Activated CD8-positive, alpha-beta T cell treated with anti-CD3 and anti-CD28 coated beads for 36 hours (primary cell): ENCODE measurements around the gene PRKAR2B. TPM values are rescaled to one million over a fixed set of nuclear protein-coding genes. Genes with fewer than 3 reads are reported as not detected.

ENCODE experiments used
- ATAC-seq: fragments of 200-7000 bp; cut with Tn5 transposase; one replicate; pipeline ENCODE4 v1.10.0; 2021; ENCODE audit warnings: mild to moderate bottlenecking, moderate library complexity
- CTCF ChIA-PET: fragments of 350-600 bp; sonication (Branson Sonifier 250); formaldehyde crosslinking; loops from one replicate; lab custom pipeline; 2021; ENCODE audit warnings: antibody characterized with exemption; lab: Charles Lee
- POLR2A ChIA-PET: fragments of 350-600 bp; sonication (Branson Sonifier 250); formaldehyde crosslinking; loops from one replicate; lab custom pipeline; 2021; ENCODE audit warnings: antibody characterized with exemption; lab: Charles Lee
- DNase-seq: peaks from one replicate; pipeline ENCODE4 v3.0.0-alpha.2; 2020
- H3K27ac Mint-ChIP-seq: one replicate; pipeline ENCODE4 v1.8.0; 2021; ENCODE audit warnings: mild to moderate bottlenecking, mixed read lengths
- H3K27me3 Mint-ChIP-seq: one replicate; pipeline ENCODE4 v1.8.0; 2021; ENCODE audit warnings: mixed read lengths
- H3K36me3 Mint-ChIP-seq: one replicate; pipeline ENCODE4 v1.8.0; 2021; ENCODE audit warnings: low read depth, mixed read lengths
- H3K4me1 Mint-ChIP-seq: one replicate; pipeline ENCODE4 v1.8.0; 2021; ENCODE audit warnings: low read depth, mixed read lengths
- H3K4me3 Mint-ChIP-seq: one replicate; pipeline ENCODE4 v1.8.0; 2021; ENCODE audit warnings: mild to moderate bottlenecking, moderate library complexity, mixed read lengths
- H3K9me3 Mint-ChIP-seq: one replicate; pipeline ENCODE4 v1.8.0; 2021; ENCODE audit warnings: mixed read lengths
- CTCF ChIP-seq: fragments of 200-600 bp; IDR thresholded peaks from one replicate; pipeline ENCODE4 v1.8.0; 2022; ENCODE audit warnings: antibody characterized with exemption, mild to moderate bottlenecking
- intact Hi-C: fragments of 100-400 bp; cut with micrococcal nuclease; formaldehyde crosslinking; loops from one replicate; pipeline ENCODE4 v1.10.0; 2022
- total RNA-seq, 2 experiments: library from RNA; stranded (reverse); gene quantifications; one replicate each; pipeline ENCODE4 v1.2.3, GENCODE V29; 2021

The PRKAR2B gene
- total RNA-seq, 2 experiments from 2014 or later: 1.1 to 1.3 TPM

GRCh38 chr7:107001490-107001889 lies 43.0 kb upstream of the PRKAR2B start:
- no peak for ATAC-seq
- no peak overlapping the region for H3K4me3 Mint-ChIP-seq
- CTCF ChIA-PET: interaction anchor here (1.0 kb wide), 1 partner anchor 23 kb away, joined by 3 read pairs; no protein-coding TSS in a partner anchor
- no peak overlapping the region for H3K27ac Mint-ChIP-seq
- no peaks in the 10 kb centered on the region for H3K9me3 Mint-ChIP-seq
- intact Hi-C loops: no loop called here
- no peak for DNase-seq
- H3K27me3 Mint-ChIP-seq: no peaks in the 10 kb centered on the region
- H3K36me3 Mint-ChIP-seq: no peaks in the 10 kb centered on the region
- H3K4me1 Mint-ChIP-seq: no peaks in the 10 kb centered on the region
- TF ChIP-seq CTCF: no peak
- POLR2A ChIA-PET: no interaction called here

- POLR2A ChIA-PET: no interaction called here
- Mint-ChIP-seq H3K4me1 (no peaks in the 10 kb centered on the region), H3K27ac (no peak overlapping the region)
These were observed 42.4 kb upstream of the PRKAR2B start for GRCh38 chr7:107002126-107002525.

GRCh38 chr7:107002529-107002998 lies 41.9 kb upstream of the PRKAR2B start:
- DNase-seq: no peak
- Mint-ChIP-seq H3K4me3 (no peak overlapping the region), H3K27ac (no peak overlapping the region), H3K4me1 (no peaks in the 10 kb centered on the region), H3K36me3 (no peaks in the 10 kb centered on the region), H3K27me3 (no peaks in the 10 kb centered on the region), H3K9me3 (no peaks in the 10 kb centered on the region)
- ChIA-PET POLR2A (interaction anchor here (0.6 kb wide), 1 partner anchor 11 kb away, joined by 3 read pairs; no protein-coding TSS in a partner anchor), CTCF (interaction anchor here (1.2 kb wide), 1 partner anchor 147 kb away, joined by 3 read pairs; no protein-coding TSS in a partner anchor)
- intact Hi-C loops: no loop called here
- no peak for ATAC-seq
- no peak for TF ChIP-seq CTCF

More at GRCh38 chr7:107002126-107002525, 42.4 kb upstream of the PRKAR2B start:
- ATAC-seq: no peak
- Mint-ChIP-seq H3K9me3 (no peaks in the 10 kb centered on the region), H3K36me3 (no peaks in the 10 kb centered on the region), H3K4me3 (no peak overlapping the region), H3K27me3 (no peaks in the 10 kb centered on the region)
- no peak for TF ChIP-seq CTCF
- DNase-seq: no peak
- CTCF ChIA-PET: interaction anchor here (1.0 to 1.2 kb wide), 2 partner anchors 23 to 148 kb away, joined by 3 read pairs; no protein-coding TSS in a partner anchor
- intact Hi-C loops: no loop called here

GRCh38 chr7:107007007-107007891 lies 37.3 kb upstream of the PRKAR2B start:
- no peak for TF ChIP-seq CTCF
- ATAC-seq (no peak), DNase-seq (no peak)
- Mint-ChIP-seq H3K36me3 (no peaks in the 10 kb centered on the region), H3K4me1 (no peaks in the 10 kb centered on the region), H3K27me3 (no peaks in the 10 kb centered on the region), H3K27ac (no peak overlapping the region), H3K4me3 (no peak overlapping the region), H3K9me3 (no peaks in the 10 kb centered on the region)
- ChIA-PET CTCF (interaction anchor here (0.9 to 1.5 kb wide), 3 partner anchors 16 to 159 kb away, joined by 3 to 6 read pairs (median 3); no protein-coding TSS in a partner anchor), POLR2A (interaction anchor here (0.6 kb wide), 1 partner anchor 210 kb away, joined by 5 read pairs; no protein-coding TSS in a partner anchor)
- intact Hi-C loops: no loop called here
